Trophoblast cell (in vitro differentiated cells and primary cell): ENCODE results near the gene MAGOHB.

Experiments used
- DNase-seq, 2 donors: peaks; one replicate each; pipeline ENCODE4 v3.0.0-alpha.2; 2016
- H2AFZ ChIP-seq: 2 replicates; pipeline ENCODE4 v1.6.1; 2013; ENCODE audit warnings: low read length, moderate library complexity, mild to moderate bottlenecking; ENCODE audit not compliant: insufficient read depth, poor library complexity
- H2AK5ac ChIP-seq: 2 replicates; pipeline ENCODE4 v1.6.1; 2013; ENCODE audit warnings: mild to moderate bottlenecking, low read length
- H2BK120ac ChIP-seq: 2 replicates; pipeline ENCODE4 v1.6.1; 2013; ENCODE audit warnings: low read length, mild to moderate bottlenecking, moderate library complexity; ENCODE audit not compliant: insufficient read depth, poor library complexity
- H2BK12ac ChIP-seq: 2 replicates; pipeline ENCODE4 v1.6.1; 2013; ENCODE audit warnings: mild to moderate bottlenecking, low read length, moderate library complexity
- H2BK5ac ChIP-seq: 2 replicates; pipeline ENCODE4 v1.6.1; 2013; ENCODE audit warnings: low read length, low read depth, moderate library complexity, mild to moderate bottlenecking; ENCODE audit not compliant: poor library complexity
- H3K14ac ChIP-seq: 2 replicates; pipeline ENCODE4 v1.6.1; 2013; ENCODE audit warnings: mild to moderate bottlenecking, low read length
- H3K18ac ChIP-seq: 2 replicates; pipeline ENCODE4 v1.6.1; 2013; ENCODE audit warnings: mild to moderate bottlenecking, low read length
- H3K23ac ChIP-seq: 2 replicates; pipeline ENCODE4 v1.6.1; 2013; ENCODE audit warnings: low read length
- H3K27ac ChIP-seq: 2 replicates; pipeline ENCODE4 v1.5.1; 2013; ENCODE audit warnings: low read depth, mild to moderate bottlenecking, inconsistent platforms, low read length, moderate library complexity
- H3K27me3 ChIP-seq: 2 replicates; pipeline ENCODE4 v1.6.1; 2013; ENCODE audit warnings: inconsistent platforms, mild to moderate bottlenecking, low read length, moderate library complexity; ENCODE audit not compliant: insufficient read depth
- H3K36me3 ChIP-seq, 2 experiments: 1 replicate in 1 of 2; 2 replicates in 1 of 2; pipeline ENCODE4 v1.6.1; 2013; ENCODE audit warnings: low read length in 2 of 2, mild to moderate bottlenecking in 2 of 2, moderate library complexity in 1 of 2; ENCODE audit not compliant: insufficient read depth in 2 of 2, control insufficient read depth in 1 of 2
- H3K4ac ChIP-seq: 2 replicates; pipeline ENCODE4 v1.6.1; 2013; ENCODE audit warnings: low read depth, mild to moderate bottlenecking, low read length, moderate library complexity
- H3K4me1 ChIP-seq, 2 experiments: 1 replicate in 1 of 2; 2 replicates in 1 of 2; pipeline ENCODE4 v1.6.1; 2013; ENCODE audit warnings: low read length in 2 of 2, mild to moderate bottlenecking in 2 of 2, moderate library complexity in 1 of 2; ENCODE audit not compliant: insufficient read depth in 2 of 2, control insufficient read depth in 1 of 2
- H3K4me2 ChIP-seq: 2 replicates; pipeline ENCODE4 v1.6.1; 2013; ENCODE audit warnings: inconsistent platforms, mild to moderate bottlenecking, low read length, moderate library complexity
- H3K4me3 ChIP-seq: 2 replicates; pipeline ENCODE4 v1.5.1; 2013; ENCODE audit warnings: mild to moderate bottlenecking, low read depth, low read length, inconsistent platforms
- H3K79me1 ChIP-seq: one replicate; pipeline ENCODE4 v1.6.1; 2013; ENCODE audit warnings: low read length
- H3K79me2 ChIP-seq: 2 replicates; pipeline ENCODE4 v1.6.1; 2013; ENCODE audit warnings: low read length, mild to moderate bottlenecking; ENCODE audit not compliant: control insufficient read depth, insufficient read depth, poor library complexity
- H3K9ac ChIP-seq: 2 replicates; pipeline ENCODE4 v1.6.1; 2013; ENCODE audit warnings: mild to moderate bottlenecking, low read length
- H3K9me3 ChIP-seq: 2 replicates; pipeline ENCODE4 v1.6.1; 2013; ENCODE audit warnings: low read depth, mild to moderate bottlenecking, control low read depth, inconsistent platforms, low read length; ENCODE audit not compliant: insufficient read depth
- H4K12ac ChIP-seq: 2 replicates; pipeline ENCODE4 v1.6.1; 2013; ENCODE audit warnings: low read depth, mild to moderate bottlenecking, low read length, moderate library complexity
- H4K8ac ChIP-seq: 2 replicates; pipeline ENCODE4 v1.6.1; 2013; ENCODE audit warnings: low read depth, mild to moderate bottlenecking, low read length, moderate library complexity
- H4K91ac ChIP-seq: one replicate; pipeline ENCODE4 v1.6.1; 2013; ENCODE audit warnings: low read depth, mild to moderate bottlenecking, low read length, moderate library complexity
- WGBS: extraction: QIAGEN DNeasy Blood & Tissue Kit; methylation state at CpG from one replicate; pipeline ENCODE4 v1.1.7; 2013; ENCODE audit warnings: missing lambda C conversion rate; ENCODE audit not compliant: insufficient read length, insufficient coverage; ENCODE audit errors: extremely low coverage; 5-methylcytosine and 5-hydroxymethylcytosine counted together

Gene MAGOHB

DNA sequence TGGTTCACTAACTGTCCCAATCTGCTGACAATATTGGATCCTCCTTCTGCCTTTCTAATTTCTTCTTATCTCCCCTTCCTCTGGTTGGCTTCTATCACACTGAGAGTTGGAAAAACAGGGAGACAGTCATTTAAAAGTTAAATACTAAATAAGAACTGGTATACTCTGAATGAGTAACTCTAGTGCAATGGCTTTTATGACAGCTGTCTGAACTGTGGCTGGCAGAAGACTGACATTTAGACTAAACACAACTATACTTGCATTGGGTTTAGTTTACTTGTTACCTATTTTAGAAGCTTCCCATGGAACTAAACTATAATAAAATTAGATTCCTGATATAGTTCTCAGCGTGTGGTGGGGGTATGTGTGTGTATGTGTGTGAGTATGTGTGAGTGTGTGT lies 7.9 kb upstream of the MAGOHB start:
- H3K79me1 ChIP-seq: no peaks in the 10 kb centered on the region

DNA sequence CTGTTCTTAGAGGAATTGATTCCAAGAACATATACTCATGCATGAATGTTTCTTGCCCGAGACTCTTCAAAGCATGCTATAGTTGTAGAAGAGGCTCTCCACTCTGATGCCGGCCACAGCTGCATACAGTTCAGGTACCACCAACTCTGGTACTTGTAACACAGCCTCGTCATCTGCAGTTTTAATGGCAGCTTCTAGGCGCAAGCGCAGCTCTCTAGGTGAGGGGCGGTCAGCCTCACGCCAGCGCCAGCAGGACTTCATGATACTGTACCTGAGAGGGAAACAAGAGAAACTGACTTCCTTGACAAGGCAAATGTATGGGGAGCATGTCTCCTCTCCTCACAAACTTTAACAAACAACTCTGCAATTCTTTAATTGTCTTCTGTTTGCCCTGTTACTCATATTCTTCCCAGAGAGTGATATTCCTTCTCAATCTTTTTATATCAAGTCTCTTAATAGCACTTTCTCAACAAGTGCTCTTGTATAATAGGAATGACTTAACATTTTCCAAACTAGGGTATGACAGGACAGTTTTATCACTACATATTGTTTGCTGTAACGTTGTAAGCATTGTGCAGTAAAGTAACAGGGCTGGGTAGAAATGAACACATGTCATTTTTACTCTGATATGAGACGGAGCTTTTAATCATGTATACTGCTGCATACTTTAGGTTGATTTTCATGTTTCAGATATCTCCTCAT lies 6.8 kb upstream of the MAGOHB start:
- Histone ChIP-seq H3K4me2 (no peak overlapping the region), H3K18ac (no peak overlapping the region), H4K91ac (no peak overlapping the region), H4K12ac (no peak overlapping the region), H2AK5ac (no peak overlapping the region), H2AFZ (no peak overlapping the region), H2BK12ac (no peak overlapping the region), H3K4me3 (no peak overlapping the region), H4K8ac (no peak overlapping the region), H2BK120ac (no peak overlapping the region), H3K79me1 (no peaks in the 10 kb centered on the region), H3K27ac (no peak overlapping the region), H2BK5ac (no peak overlapping the region), H3K9ac (no peak overlapping the region), H3K36me3 (peaks cover 0 to 2% of the 10 kb centered on the region in 2 experiments), H3K14ac (no peak overlapping the region), H3K4me1 (no peaks in the 10 kb centered on the region), H3K27me3 (no peaks in the 10 kb centered on the region), H3K9me3 (no peaks in the 10 kb centered on the region), H3K79me2 (no peaks in the 10 kb centered on the region), H3K4ac (no peak overlapping the region), H3K23ac (no peak overlapping the region)
- WGBS: no CpG with 5 or more reads among the region's 10 CpGs
- no peak for DNase-seq

More for the DNA sequence above, 7.9 kb upstream of the MAGOHB start:
- Histone ChIP-seq H3K36me3 (peaks cover 0 to 2% of the 10 kb centered on the region in 2 experiments), H3K18ac (no peak overlapping the region), H3K14ac (no peak overlapping the region), H3K9me3 (no peaks in the 10 kb centered on the region), H2BK5ac (no peak overlapping the region), H2BK120ac (no peak overlapping the region), H3K4ac (no peak overlapping the region), H3K9ac (no peak overlapping the region), H3K27me3 (no peaks in the 10 kb centered on the region), H4K8ac (no peak overlapping the region), H3K4me3 (no peak overlapping the region), H3K4me2 (no peak overlapping the region), H3K27ac (no peak overlapping the region), H2AK5ac (no peak overlapping the region), H3K4me1 (no peaks in the 10 kb centered on the region), H3K79me2 (no peaks in the 10 kb centered on the region), H3K23ac (no peak overlapping the region), H2BK12ac (no peak overlapping the region), H4K12ac (no peak overlapping the region), H4K91ac (no peak overlapping the region), H2AFZ (no peak overlapping the region)
- no peak for DNase-seq
- no CpG with 5 or more reads among the region's 1 CpG for WGBS

DNA sequence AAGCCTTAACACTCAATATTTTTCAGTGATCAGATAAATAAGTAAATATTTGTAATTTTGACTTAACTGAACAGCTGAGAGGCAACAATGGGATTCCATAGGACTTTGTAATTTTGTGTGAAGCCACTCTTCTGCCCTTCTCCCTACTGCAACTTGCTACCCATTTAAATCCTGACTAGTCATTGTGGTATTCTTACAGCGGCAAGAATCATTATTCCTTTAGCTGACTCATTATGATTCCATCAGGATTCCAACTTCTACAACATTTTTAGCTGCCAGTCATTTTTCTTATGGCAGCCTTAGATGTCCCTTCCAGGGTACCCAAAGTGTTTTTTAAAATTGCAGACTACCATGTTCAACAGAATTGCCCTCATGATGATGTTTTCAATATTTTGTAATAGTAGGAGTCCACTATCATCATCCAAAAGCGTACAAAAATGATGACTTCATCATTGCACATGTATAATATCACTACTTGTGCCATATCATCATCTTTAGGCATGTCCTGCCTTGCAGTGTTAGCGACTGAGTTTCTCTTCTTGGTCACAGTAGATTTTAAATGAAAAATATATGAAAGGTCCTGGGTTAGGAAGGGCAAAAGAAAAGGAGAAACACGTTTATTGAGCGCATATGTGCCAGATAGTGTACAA lies 5.1 kb upstream of the MAGOHB start:
- WGBS: no CpG with 5 or more reads among the region's 5 CpGs
- no peak overlapping the region for H3K4me2 ChIP-seq

DNA sequence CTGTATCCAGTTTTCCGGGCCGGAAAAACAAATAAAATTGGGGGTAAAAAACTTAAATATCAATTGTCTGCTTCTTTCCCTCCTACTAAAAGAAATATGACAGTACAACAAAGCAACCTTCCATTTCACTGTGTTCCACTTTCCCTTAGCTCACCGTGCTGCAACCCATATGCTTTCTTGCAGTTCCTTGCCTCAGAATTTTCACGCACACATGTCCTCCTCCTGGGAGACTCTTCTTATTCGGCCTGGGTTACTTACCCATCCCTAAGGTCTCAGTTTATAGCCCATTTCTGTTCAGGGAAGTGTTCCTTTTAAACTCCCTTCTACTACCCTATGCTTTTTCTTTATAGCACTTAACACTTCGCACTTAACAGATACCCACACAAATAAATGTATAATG lies 4.5 kb upstream of the MAGOHB start:
- Histone ChIP-seq H3K4me2 (no peak overlapping the region), H4K91ac (no peak overlapping the region), H3K79me1 (peaks cover 2% of the 10 kb centered on the region), H3K4me1 (no peaks in the 10 kb centered on the region), H3K4me3 (no peak overlapping the region), H3K27me3 (no peaks in the 10 kb centered on the region), H3K36me3 (no peaks in the 10 kb centered on the region), H2AK5ac (no peak overlapping the region), H4K12ac (no peak overlapping the region), H3K9me3 (no peaks in the 10 kb centered on the region), H3K27ac (no peak overlapping the region), H2BK5ac (no peak overlapping the region), H3K4ac (no peak overlapping the region), H3K9ac (no peak overlapping the region), H3K14ac (no peak overlapping the region), H2BK120ac (no peak overlapping the region), H2BK12ac (no peak overlapping the region), H2AFZ (no peak overlapping the region), H3K79me2 (peaks cover 2% of the 10 kb centered on the region), H4K8ac (no peak overlapping the region), H3K23ac (no peak overlapping the region), H3K18ac (no peak overlapping the region)
- no peak for DNase-seq
- WGBS: no CpG with 5 or more reads among the region's 6 CpGs

More for the DNA sequence above, 5.1 kb upstream of the MAGOHB start:
- Histone ChIP-seq H3K79me1 (no peaks in the 10 kb centered on the region), H3K9me3 (no peaks in the 10 kb centered on the region), H2BK120ac (no peak overlapping the region), H3K36me3 (no peaks in the 10 kb centered on the region), H3K4ac (no peak overlapping the region), H3K9ac (no peak overlapping the region), H3K23ac (no peak overlapping the region), H3K4me3 (no peak overlapping the region), H2AK5ac (no peak overlapping the region), H2BK12ac (no peak overlapping the region), H4K8ac (no peak overlapping the region), H2AFZ (no peak overlapping the region), H3K4me1 (no peaks in the 10 kb centered on the region), H2BK5ac (no peak overlapping the region), H3K27me3 (no peaks in the 10 kb centered on the region), H3K79me2 (no peaks in the 10 kb centered on the region), H3K18ac (no peak overlapping the region), H4K12ac (no peak overlapping the region), H4K91ac (no peak overlapping the region), H3K14ac (no peak overlapping the region), H3K27ac (no peak overlapping the region)
- DNase-seq: peak; percentile 27 to 90
